ENCODE data around the gene TANC1.
"Not testable (repeated sequence)": the region's sequence is repeated elsewhere in the genome, so short reads cannot be mapped to it uniquely, and the experiment has no call there.

TANC1 gene

GRCh38 chr2:159126432-159127022, 158.1 kb downstream of the TANC1 start:
- H3K36me3 Mint-ChIP-seq, result no peaks in the 10 kb centered on the region
- DNase-seq (ENCODE audit: low spot score in 2 of 2) (no peak), ATAC-seq (no peak)
- no peak overlapping the region for H3K4me3 Mint-ChIP-seq
- peaks cover 39% of the 10 kb centered on the region for H3K4me1 Mint-ChIP-seq
- H3K27ac Mint-ChIP-seq, result no peak overlapping the region
- no peaks in the 10 kb centered on the region for H3K9me3 Mint-ChIP-seq

- ATAC-seq, result no peak
These were observed 159.8 kb downstream of the TANC1 start for GRCh38 chr2:159128191-159128590.

GRCh38 chr2:159129269-159129668, 160.8 kb downstream of the TANC1 start:
- H3K9me3 Mint-ChIP-seq, result no peaks in the 10 kb centered on the region
- no peak overlapping the region for H3K4me3 Mint-ChIP-seq
- peak overlapping the region; percentile 76 for H3K27ac Mint-ChIP-seq
- H3K36me3 Mint-ChIP-seq, result no peaks in the 10 kb centered on the region
- no peak for DNase-seq (ENCODE audit: low spot score in 2 of 2)
- ATAC-seq, result peak; percentile 42
- H3K4me1 Mint-ChIP-seq, result peaks cover 40% of the 10 kb centered on the region

More at GRCh38 chr2:159128191-159128590, 159.8 kb downstream of the TANC1 start:
- H3K36me3 Mint-ChIP-seq, result no peaks in the 10 kb centered on the region
- peaks cover 46% of the 10 kb centered on the region for H3K4me1 Mint-ChIP-seq
- DNase-seq (ENCODE audit: low spot score in 2 of 2), result no peak
- H3K4me3 Mint-ChIP-seq, result no peak overlapping the region
- H3K9me3 Mint-ChIP-seq, result no peaks in the 10 kb centered on the region
- no peak overlapping the region for H3K27ac Mint-ChIP-seq

GRCh38 chr2:159129824-159130223, 161.4 kb downstream of the TANC1 start:
- H3K36me3 Mint-ChIP-seq, result no peaks in the 10 kb centered on the region
- H3K4me1 Mint-ChIP-seq, result peaks cover 35% of the 10 kb centered on the region
- H3K9me3 Mint-ChIP-seq, result no peaks in the 10 kb centered on the region
- ATAC-seq, result no peak
- DNase-seq (ENCODE audit: low spot score in 2 of 2), result no peak
- peak overlapping the region; percentile 76 for H3K27ac Mint-ChIP-seq
- H3K4me3 Mint-ChIP-seq, result no peak overlapping the region

- no peaks in the 10 kb centered on the region for H3K9me3 Mint-ChIP-seq
- H3K4me3 Mint-ChIP-seq, result no peak overlapping the region
- ATAC-seq, result no peak
These were observed 161.9 kb downstream of the TANC1 start for GRCh38 chr2:159130302-159130701.

GRCh38 chr2:159131267-159131913, 162.9 kb downstream of the TANC1 start:
- H3K4me1 Mint-ChIP-seq, result peaks cover 24% of the 10 kb centered on the region
- ATAC-seq, result no peak
- no peak overlapping the region for H3K27ac Mint-ChIP-seq
- no peaks in the 10 kb centered on the region for H3K36me3 Mint-ChIP-seq
- no peak for DNase-seq (ENCODE audit: low spot score in 2 of 2)
- H3K4me3 Mint-ChIP-seq, result no peak overlapping the region
- H3K9me3 Mint-ChIP-seq, result no peaks in the 10 kb centered on the region

More at GRCh38 chr2:159130302-159130701, 161.9 kb downstream of the TANC1 start:
- DNase-seq (ENCODE audit: low spot score in 2 of 2), result no peak
- Mint-ChIP-seq H3K27ac (no peak overlapping the region), H3K36me3 (no peaks in the 10 kb centered on the region), H3K4me1 (peaks cover 30% of the 10 kb centered on the region)

GRCh38 chr2:159131914-159132281, 163.5 kb downstream of the TANC1 start:
- no peak for DNase-seq (ENCODE audit: low spot score in 2 of 2)
- H3K27ac Mint-ChIP-seq, result no peak overlapping the region
- H3K4me1 Mint-ChIP-seq, result peaks cover 24% of the 10 kb centered on the region
- no peaks in the 10 kb centered on the region for H3K36me3 Mint-ChIP-seq
- no peak overlapping the region for H3K4me3 Mint-ChIP-seq
- H3K9me3 Mint-ChIP-seq, result no peaks in the 10 kb centered on the region
- peak; percentile 61 for ATAC-seq

GRCh38 chr2:159133797-159134196, 165.4 kb downstream of the TANC1 start:
- H3K9me3 Mint-ChIP-seq, result no peaks in the 10 kb centered on the region
- DNase-seq (ENCODE audit: low spot score in 2 of 2), result no peak
- no peak overlapping the region for H3K27ac Mint-ChIP-seq

GRCh38 chr2:159134979-159135378, 166.5 kb downstream of the TANC1 start:
- Mint-ChIP-seq H3K36me3 (no peaks in the 10 kb centered on the region), H3K27ac (no peak overlapping the region), H3K4me3 (no peak overlapping the region), H3K4me1 (peaks cover 16% of the 10 kb centered on the region), H3K9me3 (no peaks in the 10 kb centered on the region)
- ATAC-seq (no peak), DNase-seq (ENCODE audit: low spot score in 2 of 2) (no peak)

More at GRCh38 chr2:159133797-159134196, 165.4 kb downstream of the TANC1 start:
- Mint-ChIP-seq H3K4me1 (peaks cover 24% of the 10 kb centered on the region), H3K36me3 (no peaks in the 10 kb centered on the region), H3K4me3 (no peak overlapping the region)
- no peak for ATAC-seq

GRCh38 chr2:159136391-159136790, 168.0 kb downstream of the TANC1 start:
- no peaks in the 10 kb centered on the region for H3K9me3 Mint-ChIP-seq
- H3K27ac Mint-ChIP-seq, result no peak overlapping the region
- no peaks in the 10 kb centered on the region for H3K36me3 Mint-ChIP-seq
- ATAC-seq (no peak), DNase-seq (ENCODE audit: low spot score in 2 of 2) (no peak)
- H3K4me3 Mint-ChIP-seq, result no peak overlapping the region
- H3K4me1 Mint-ChIP-seq, result peaks cover 9% of the 10 kb centered on the region

- ATAC-seq, result no peak
- Mint-ChIP-seq H3K9me3 (no peaks in the 10 kb centered on the region), H3K4me3 (no peak overlapping the region), H3K4me1 (no peaks in the 10 kb centered on the region), H3K27ac (no peak overlapping the region), H3K36me3 (no peaks in the 10 kb centered on the region)
- DNase-seq (ENCODE audit: low spot score in 2 of 2), result no peak
These were observed 169.2 kb downstream of the TANC1 start for GRCh38 chr2:159137511-159138241.

GRCh38 chr2:159138642-159139182, 170.3 kb downstream of the TANC1 start:
- Mint-ChIP-seq H3K4me3 (no peak overlapping the region), H3K27ac (no peak overlapping the region), H3K9me3 (no peaks in the 10 kb centered on the region), H3K4me1 (peaks cover under 1% of the 10 kb centered on the region), H3K36me3 (no peaks in the 10 kb centered on the region)
- no peak for ATAC-seq
- no peak for DNase-seq (ENCODE audit: low spot score in 2 of 2)

- Mint-ChIP-seq H3K36me3 (no peaks in the 10 kb centered on the region), H3K27ac (no peak overlapping the region), H3K4me1 (peaks cover 7% of the 10 kb centered on the region), H3K9me3 (no peaks in the 10 kb centered on the region), H3K4me3 (no peak overlapping the region)
- no peak for ATAC-seq
- no peak for DNase-seq (ENCODE audit: low spot score in 2 of 2)
These were observed 170.9 kb downstream of the TANC1 start for GRCh38 chr2:159139216-159139933.

- Mint-ChIP-seq H3K4me3 (no peak overlapping the region), H3K9me3 (no peaks in the 10 kb centered on the region), H3K36me3 (no peaks in the 10 kb centered on the region), H3K4me1 (peaks cover 15% of the 10 kb centered on the region), H3K27ac (no peak overlapping the region)
- no peak for ATAC-seq
- DNase-seq (ENCODE audit: low spot score in 2 of 2), result no peak
These were observed 171.8 kb downstream of the TANC1 start for GRCh38 chr2:159140070-159140769.

GRCh38 chr2:159140821-159141220, 172.4 kb downstream of the TANC1 start:
- not testable (repeated sequence) for DNase-seq (ENCODE audit: low spot score in 2 of 2); ATAC-seq; H3K36me3 Mint-ChIP-seq; H3K9me3 Mint-ChIP-seq; H3K4me3 Mint-ChIP-seq; H3K27ac Mint-ChIP-seq
- peaks cover 20% of the 10 kb centered on the region for H3K4me1 Mint-ChIP-seq

All from stimulated activated effector memory CD8-positive, alpha-beta T cell treated with anti-CD3 and anti-CD28 coated beads, Interleukin-12 subunit alpha, Interleukin-12 subunit beta, amount 100 ng/mL, for 72 hours (primary cell).